Measurements from ENCODE around the gene ARHGEF37. TPM values are rescaled to one million over a fixed set of nuclear protein-coding genes. Genes with fewer than 3 reads are reported as not detected.
"Not testable (repeated sequence)": the region's sequence is repeated elsewhere in the genome, so short reads cannot be mapped to it uniquely, and the experiment has no call there.

The ARHGEF37 gene
- total RNA-seq, 1 donor from 2014 or later = 2.1 TPM

DNA sequence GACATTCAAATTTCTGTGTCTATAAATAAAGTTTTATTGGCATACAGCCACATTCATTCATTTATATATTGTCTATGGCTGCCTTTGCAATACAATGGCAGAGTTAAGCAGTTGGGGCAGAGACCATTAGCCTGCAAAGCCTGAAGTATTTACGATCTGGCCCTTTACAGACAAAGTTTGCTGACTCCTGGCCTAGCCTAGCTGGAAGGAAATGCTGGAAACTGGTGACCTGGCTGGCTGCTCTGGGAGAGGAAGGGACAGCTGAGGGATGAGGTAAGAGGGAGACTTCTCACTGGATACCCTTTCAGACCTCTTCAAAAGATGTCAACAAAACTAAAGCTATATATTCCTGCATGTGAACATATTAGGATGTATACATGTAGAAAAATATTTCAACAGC lies 82.8 kb downstream of the ARHGEF37 start:
- Histone ChIP-seq H3K9ac (ENCODE audit: low read depth in 1 of 3, low read length in 3 of 3) (peak overlapping the region in 1 of 3 donors; percentile 27), H3K27ac (ENCODE audit: low read depth, low read length) (peak overlapping the region; percentile 55), H3K4me1 (ENCODE audit: control insufficient read depth in 3 of 3, insufficient read depth in 3 of 3, low read length in 3 of 3) (peaks cover 21 to 34% (median 30%) of the 10 kb centered on the region in 3 donors), H3K36me3 (ENCODE audit: control insufficient read depth in 3 of 3, insufficient read depth in 3 of 3, low read length in 3 of 3) (no peaks in the 10 kb centered on the region), H3K4me3 (ENCODE audit: low read length in 3 of 3) (no peak overlapping the region), H3K9me3 (ENCODE audit: control insufficient read depth in 3 of 3, low read length in 3 of 3) (no peaks in the 10 kb centered on the region), H3K27me3 (ENCODE audit: control insufficient read depth in 3 of 3, insufficient read depth in 3 of 3, low read length in 3 of 3) (no peaks in the 10 kb centered on the region)

DNA sequence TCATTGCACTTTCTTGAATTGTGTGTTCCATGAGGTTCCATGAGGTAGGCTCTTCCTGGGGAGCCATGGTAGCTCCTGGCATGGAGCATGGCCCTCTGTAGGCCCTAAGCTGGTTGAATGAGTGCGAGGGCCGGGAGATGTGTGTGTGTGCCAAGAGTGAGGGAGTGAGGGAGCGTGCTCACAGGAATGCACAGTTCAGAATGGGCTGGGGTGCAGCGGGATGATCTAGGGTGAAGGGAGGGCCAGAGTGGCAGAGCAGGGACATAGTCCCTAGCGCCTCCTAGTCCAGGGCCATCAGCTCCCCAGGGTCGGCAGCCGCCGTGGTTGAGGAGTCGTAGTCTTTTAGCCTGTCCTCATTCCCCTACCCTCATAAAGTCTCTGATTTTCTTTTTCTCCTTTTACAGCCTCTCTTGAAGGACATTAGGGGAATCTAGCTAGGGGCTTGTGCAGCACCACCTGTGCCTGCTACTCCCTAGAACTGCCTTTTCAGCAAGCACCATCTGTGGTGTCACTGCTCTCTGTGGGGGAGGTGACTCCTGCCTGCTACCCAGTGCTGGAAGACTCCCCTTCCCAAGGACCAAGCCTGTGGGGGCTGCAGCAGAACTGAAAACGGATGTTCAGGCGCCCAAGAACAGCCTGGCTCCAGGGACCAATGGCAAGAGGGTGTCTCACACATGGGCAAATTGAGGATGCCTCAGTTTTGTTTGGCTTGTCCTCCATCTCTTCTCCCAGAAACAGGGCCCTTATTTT lies 83.5 kb downstream of the ARHGEF37 start:
- Histone ChIP-seq H3K9me3 (ENCODE audit: control insufficient read depth in 3 of 3, low read length in 3 of 3) (no peaks in the 10 kb centered on the region), H3K27ac (ENCODE audit: low read depth, low read length) (peak overlapping the region; percentile 55), H3K9ac (ENCODE audit: low read depth in 1 of 3, low read length in 3 of 3) (peak overlapping the region in 1 of 3 donors; percentile 4)

DNA sequence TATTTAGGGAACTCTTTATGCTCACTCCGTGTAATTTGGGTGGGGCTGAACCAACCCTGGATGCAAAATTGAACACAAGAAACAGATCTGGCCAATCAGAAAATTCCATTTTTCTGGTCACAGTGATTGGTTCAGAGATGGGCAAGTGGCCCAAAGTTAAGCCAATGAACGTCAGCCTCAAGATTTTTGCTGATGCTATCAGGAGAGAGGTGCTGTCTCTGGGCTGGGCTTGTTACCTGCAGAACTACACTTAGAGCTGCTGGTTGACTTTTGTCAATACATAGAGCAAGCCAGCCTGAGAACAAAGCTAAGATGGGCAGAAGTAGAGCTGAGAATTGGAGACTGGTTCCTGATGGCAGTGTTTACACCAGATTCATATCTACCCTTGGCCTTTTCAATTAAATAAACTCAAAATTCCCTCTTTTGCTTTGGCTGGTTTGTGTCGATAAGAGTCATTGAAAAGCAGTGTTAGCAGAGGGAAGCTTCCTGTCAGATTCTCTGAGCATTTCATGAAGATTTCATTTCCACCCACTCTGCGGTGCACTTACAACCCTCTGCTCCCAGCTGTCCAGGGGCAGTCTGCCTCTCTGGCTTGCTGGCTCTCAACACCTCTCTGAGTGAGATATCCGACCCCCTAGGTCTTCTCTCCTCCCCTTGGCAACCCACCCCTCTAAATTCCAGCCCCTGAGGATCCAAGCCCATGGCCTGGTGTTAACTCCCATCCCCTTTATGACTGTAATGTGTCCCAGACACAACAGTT lies 84.3 kb downstream of the ARHGEF37 start:
- no peak overlapping the region for H3K9ac ChIP-seq (ENCODE audit: low read depth in 1 of 3, low read length in 3 of 3)
- no peaks in the 10 kb centered on the region for H3K9me3 ChIP-seq (ENCODE audit: control insufficient read depth in 3 of 3, low read length in 3 of 3)
- peak overlapping the region; percentile 23 for H3K27ac ChIP-seq (ENCODE audit: low read depth, low read length)
- no peaks in the 10 kb centered on the region for H3K27me3 ChIP-seq (ENCODE audit: control insufficient read depth in 3 of 3, insufficient read depth in 3 of 3, low read length in 3 of 3)
- no peak overlapping the region for H3K4me3 ChIP-seq (ENCODE audit: low read length in 3 of 3)
- no peaks in the 10 kb centered on the region for H3K36me3 ChIP-seq (ENCODE audit: control insufficient read depth in 3 of 3, insufficient read depth in 3 of 3, low read length in 3 of 3)
- H3K4me1 ChIP-seq (ENCODE audit: control insufficient read depth in 3 of 3, insufficient read depth in 3 of 3, low read length in 3 of 3) = peaks cover 21 to 32% (median 29%) of the 10 kb centered on the region in 3 donors

More for the DNA sequence above, 83.5 kb downstream of the ARHGEF37 start:
- no peak overlapping the region for H3K4me3 ChIP-seq (ENCODE audit: low read length in 3 of 3)
- peaks cover 21 to 32% (median 29%) of the 10 kb centered on the region in 3 donors for H3K4me1 ChIP-seq (ENCODE audit: control insufficient read depth in 3 of 3, insufficient read depth in 3 of 3, low read length in 3 of 3)
- H3K36me3 ChIP-seq (ENCODE audit: control insufficient read depth in 3 of 3, insufficient read depth in 3 of 3, low read length in 3 of 3) = no peaks in the 10 kb centered on the region
- no peaks in the 10 kb centered on the region for H3K27me3 ChIP-seq (ENCODE audit: control insufficient read depth in 3 of 3, insufficient read depth in 3 of 3, low read length in 3 of 3)

DNA sequence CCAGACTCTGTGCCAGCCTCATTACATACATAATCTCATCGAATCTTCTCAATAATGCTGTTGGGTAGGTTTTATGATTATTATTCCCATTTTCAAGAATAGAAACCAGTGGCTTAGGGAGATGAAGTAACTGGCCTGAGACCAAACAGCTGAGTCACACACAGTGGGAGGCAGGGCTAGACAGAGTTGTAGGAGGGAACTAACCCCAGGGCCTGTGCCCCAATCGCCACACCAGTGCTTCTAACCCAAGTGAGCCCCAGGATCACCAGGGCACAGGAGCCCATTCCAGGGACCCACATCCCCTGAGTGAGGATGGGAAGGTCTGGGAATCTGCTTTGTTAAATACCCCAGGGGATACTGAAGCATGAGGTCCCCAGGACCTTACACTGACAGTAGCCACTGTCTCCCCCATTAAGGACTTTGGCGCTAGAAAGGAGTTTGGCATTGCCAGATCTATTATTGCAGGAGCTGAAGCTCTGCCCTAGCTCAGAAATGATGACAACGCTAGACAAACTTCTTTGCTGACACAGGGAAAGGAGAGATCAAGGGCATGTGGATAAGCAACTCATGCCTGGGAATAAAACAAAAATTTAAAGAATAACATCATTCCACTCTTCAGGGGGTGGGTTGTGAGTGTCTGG lies 85.0 kb downstream of the ARHGEF37 start:
- no peaks in the 10 kb centered on the region for H3K9me3 ChIP-seq (ENCODE audit: control insufficient read depth in 3 of 3, low read length in 3 of 3)
- H3K27ac ChIP-seq (ENCODE audit: low read depth, low read length) = peak overlapping the region; percentile 23
- peaks cover 21 to 32% (median 30%) of the 10 kb centered on the region in 3 donors for H3K4me1 ChIP-seq (ENCODE audit: control insufficient read depth in 3 of 3, insufficient read depth in 3 of 3, low read length in 3 of 3)

DNA sequence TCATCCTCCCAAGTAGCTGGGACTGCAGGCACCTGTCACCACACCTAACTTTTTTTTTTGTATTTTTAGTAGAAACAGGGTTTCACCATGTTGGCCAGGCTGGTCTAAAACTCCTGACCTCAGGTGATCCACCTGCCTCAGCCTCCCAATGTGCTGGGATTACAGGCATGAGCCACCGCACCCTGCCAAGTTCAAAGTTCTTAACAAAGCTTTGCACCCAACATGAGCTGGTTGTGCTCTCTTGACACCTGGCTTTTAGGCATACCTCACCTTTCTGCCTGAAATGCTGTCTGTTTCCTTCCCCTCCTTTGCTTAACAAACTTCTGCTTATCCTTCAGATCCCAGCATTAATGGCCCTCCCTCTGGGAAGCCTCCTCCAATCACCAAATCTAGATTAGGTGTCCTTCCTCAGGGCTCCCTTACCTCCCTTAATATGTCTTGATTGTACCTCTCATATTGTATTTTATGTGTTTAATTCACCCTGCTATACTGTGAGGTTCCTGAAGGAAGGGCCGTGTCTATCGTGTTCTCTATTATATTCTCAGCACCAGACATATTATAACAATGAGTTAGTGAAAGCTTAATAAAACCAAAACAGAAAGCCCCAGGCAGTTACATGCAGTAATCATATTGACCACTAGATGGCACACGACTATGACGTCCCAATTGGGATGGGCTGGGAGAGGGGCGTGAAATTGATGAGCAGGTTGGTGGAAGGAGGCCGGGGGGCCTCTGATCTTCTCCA lies 86.0 kb downstream of the ARHGEF37 start:
- Histone ChIP-seq H3K4me1 (ENCODE audit: control insufficient read depth in 3 of 3, insufficient read depth in 3 of 3, low read length in 3 of 3) (peaks cover 21 to 34% (median 32%) of the 10 kb centered on the region in 3 donors), H3K27ac (ENCODE audit: low read depth, low read length) (no peak overlapping the region)

More for the DNA sequence above, 85.0 kb downstream of the ARHGEF37 start:
- H3K27me3 ChIP-seq (ENCODE audit: control insufficient read depth in 3 of 3, insufficient read depth in 3 of 3, low read length in 3 of 3) = no peaks in the 10 kb centered on the region
- no peaks in the 10 kb centered on the region for H3K36me3 ChIP-seq (ENCODE audit: control insufficient read depth in 3 of 3, insufficient read depth in 3 of 3, low read length in 3 of 3)
- H3K4me3 ChIP-seq (ENCODE audit: low read length in 3 of 3) = no peak overlapping the region
- H3K9ac ChIP-seq (ENCODE audit: low read depth in 1 of 3, low read length in 3 of 3) = peak overlapping the region; percentile 33 to 45 (median 33)

DNA sequence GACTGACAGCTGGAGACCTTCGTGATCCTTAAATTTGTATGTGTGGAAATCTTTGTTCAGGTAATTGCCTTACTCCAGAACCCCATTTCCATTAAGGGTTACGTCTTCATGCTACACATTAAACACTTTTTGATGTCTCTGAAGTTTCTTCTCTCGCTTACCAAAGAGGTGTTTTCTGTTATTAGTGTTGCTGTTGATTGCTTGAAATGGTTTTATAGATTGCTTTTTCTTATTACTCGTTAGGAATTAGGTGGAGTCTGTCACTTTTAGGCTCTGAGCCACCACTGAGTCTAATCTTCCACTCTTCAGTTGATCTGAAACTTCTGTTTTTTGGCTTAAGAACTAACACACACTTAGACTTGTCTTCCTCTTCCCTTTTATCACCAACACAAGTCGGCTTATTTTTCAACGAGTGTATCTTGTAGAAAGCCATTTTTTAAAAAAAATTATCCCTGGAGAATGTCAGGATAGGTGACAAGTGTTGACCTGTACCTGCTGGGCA lies 86.6 kb downstream of the ARHGEF37 start:
- no peaks in the 10 kb centered on the region for H3K36me3 ChIP-seq (ENCODE audit: control insufficient read depth in 3 of 3, insufficient read depth in 3 of 3, low read length in 3 of 3)
- H3K4me3 ChIP-seq (ENCODE audit: low read length in 3 of 3) = no peak overlapping the region
- H3K27me3 ChIP-seq (ENCODE audit: control insufficient read depth in 3 of 3, insufficient read depth in 3 of 3, low read length in 3 of 3) = no peaks in the 10 kb centered on the region
- H3K4me1 ChIP-seq (ENCODE audit: control insufficient read depth in 3 of 3, insufficient read depth in 3 of 3, low read length in 3 of 3) = peaks cover 21 to 34% (median 32%) of the 10 kb centered on the region in 3 donors
- no peak overlapping the region for H3K27ac ChIP-seq (ENCODE audit: low read depth, low read length)
- no peak overlapping the region for H3K9ac ChIP-seq (ENCODE audit: low read depth in 1 of 3, low read length in 3 of 3)
- H3K9me3 ChIP-seq (ENCODE audit: control insufficient read depth in 3 of 3, low read length in 3 of 3) = no peaks in the 10 kb centered on the region

More for the DNA sequence above, 86.0 kb downstream of the ARHGEF37 start:
- Histone ChIP-seq H3K27me3 (ENCODE audit: control insufficient read depth in 3 of 3, insufficient read depth in 3 of 3, low read length in 3 of 3) (no peaks in the 10 kb centered on the region), H3K9ac (ENCODE audit: low read depth in 1 of 3, low read length in 3 of 3) (no peak overlapping the region), H3K4me3 (ENCODE audit: low read length in 3 of 3) (no peak overlapping the region), H3K9me3 (ENCODE audit: control insufficient read depth in 3 of 3, low read length in 3 of 3) (no peaks in the 10 kb centered on the region), H3K36me3 (ENCODE audit: control insufficient read depth in 3 of 3, insufficient read depth in 3 of 3, low read length in 3 of 3) (no peaks in the 10 kb centered on the region)

DNA sequence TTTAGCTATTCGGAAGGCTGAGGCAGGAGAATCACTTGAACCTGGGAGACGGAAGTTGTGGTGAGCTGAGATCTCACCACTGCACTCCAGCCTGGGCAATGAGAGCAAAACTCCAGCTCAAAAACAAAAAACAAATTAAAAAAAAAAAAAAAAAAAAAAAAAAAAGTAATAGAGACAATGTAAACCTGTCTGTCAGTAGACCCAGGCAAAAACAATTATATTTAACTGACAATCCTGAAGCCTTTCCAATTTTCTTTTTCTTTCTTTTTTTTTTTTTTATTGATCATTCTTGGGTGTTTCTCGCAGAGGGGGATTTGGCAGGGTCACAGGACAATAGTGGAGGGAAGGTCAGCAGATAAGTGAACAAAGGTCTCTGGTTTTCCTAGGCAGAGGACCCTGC lies 88.0 kb downstream of the ARHGEF37 start:
- H3K36me3 ChIP-seq (ENCODE audit: control insufficient read depth in 3 of 3, insufficient read depth in 3 of 3, low read length in 3 of 3); H3K4me3 ChIP-seq (ENCODE audit: low read length in 3 of 3); H3K9ac ChIP-seq (ENCODE audit: low read depth in 1 of 3, low read length in 3 of 3); H3K27me3 ChIP-seq (ENCODE audit: control insufficient read depth in 3 of 3, insufficient read depth in 3 of 3, low read length in 3 of 3); H3K9me3 ChIP-seq (ENCODE audit: control insufficient read depth in 3 of 3, low read length in 3 of 3); H3K27ac ChIP-seq (ENCODE audit: low read depth, low read length): not testable (repeated sequence)
- peaks cover 13 to 28% (median 27%) of the 10 kb centered on the region in 3 donors for H3K4me1 ChIP-seq (ENCODE audit: control insufficient read depth in 3 of 3, insufficient read depth in 3 of 3, low read length in 3 of 3)

DNA sequence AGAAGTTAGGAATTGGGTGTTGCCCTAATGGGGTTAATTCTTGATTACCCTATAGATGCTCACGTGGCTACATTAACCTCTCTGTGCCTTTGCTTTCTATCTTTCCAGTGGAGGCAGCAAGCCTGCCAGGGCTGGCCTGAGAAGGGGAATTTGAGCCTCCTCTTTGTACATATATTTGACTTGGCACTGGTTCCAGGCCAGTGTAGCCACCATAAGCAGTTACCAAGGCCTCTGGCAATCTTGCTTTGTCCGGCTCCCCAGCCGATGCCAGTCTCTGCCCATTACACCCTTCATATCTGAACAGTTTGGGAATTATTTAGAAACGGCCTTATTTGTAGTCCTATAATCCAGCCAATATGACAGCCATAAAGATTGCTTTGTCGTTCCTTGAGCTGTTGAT lies 90.2 kb downstream of the ARHGEF37 start:
- Histone ChIP-seq H3K9me3 (ENCODE audit: control insufficient read depth in 3 of 3, low read length in 3 of 3) (no peaks in the 10 kb centered on the region), H3K27me3 (ENCODE audit: control insufficient read depth in 3 of 3, insufficient read depth in 3 of 3, low read length in 3 of 3) (no peaks in the 10 kb centered on the region), H3K4me1 (ENCODE audit: control insufficient read depth in 3 of 3, insufficient read depth in 3 of 3, low read length in 3 of 3) (peaks cover 6 to 26% (median 17%) of the 10 kb centered on the region in 3 donors), H3K27ac (ENCODE audit: low read depth, low read length) (no peak overlapping the region), H3K9ac (ENCODE audit: low read depth in 1 of 3, low read length in 3 of 3) (no peak overlapping the region), H3K4me3 (ENCODE audit: low read length in 3 of 3) (no peak overlapping the region), H3K36me3 (ENCODE audit: control insufficient read depth in 3 of 3, insufficient read depth in 3 of 3, low read length in 3 of 3) (no peaks in the 10 kb centered on the region)

DNA sequence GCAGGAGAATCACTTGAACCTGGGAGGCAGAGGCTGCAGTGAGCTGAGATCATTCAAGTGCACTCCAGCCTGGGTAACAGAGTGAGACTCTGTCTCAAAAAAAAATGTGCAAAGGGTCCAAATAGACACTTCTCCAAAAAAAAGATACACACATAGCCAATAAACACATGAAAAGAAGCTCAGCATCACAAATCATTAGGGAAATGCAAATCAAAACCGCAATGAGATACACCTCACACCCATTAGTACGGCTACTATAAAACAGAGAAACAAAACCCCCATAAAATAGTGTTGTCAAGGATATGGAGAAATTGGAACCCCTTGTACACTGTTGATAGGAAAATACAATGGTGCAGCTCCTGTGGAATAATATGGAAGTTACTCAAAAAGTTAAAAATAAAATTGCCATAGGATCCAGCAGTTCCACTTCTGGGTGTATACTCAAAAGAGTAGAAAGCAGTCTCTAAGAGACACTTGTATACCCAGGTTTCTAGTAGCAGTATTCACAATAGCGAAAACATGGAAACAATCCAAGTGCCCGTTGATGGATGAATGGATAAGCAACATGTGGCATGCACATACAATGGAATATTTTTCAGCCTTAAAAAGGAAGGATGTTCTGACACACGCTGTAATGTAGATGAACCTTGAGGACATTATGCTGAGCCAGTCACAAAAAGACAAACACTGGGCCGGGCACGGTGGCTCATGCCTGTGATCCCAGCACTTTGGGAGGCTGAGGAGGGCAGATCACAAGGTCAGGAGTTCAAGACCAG lies 91.6 kb downstream of the ARHGEF37 start:
- Histone ChIP-seq H3K4me3 (ENCODE audit: low read length in 3 of 3) (no peak overlapping the region), H3K36me3 (ENCODE audit: control insufficient read depth in 3 of 3, insufficient read depth in 3 of 3, low read length in 3 of 3) (no peaks in the 10 kb centered on the region), H3K27me3 (ENCODE audit: control insufficient read depth in 3 of 3, insufficient read depth in 3 of 3, low read length in 3 of 3) (no peaks in the 10 kb centered on the region), H3K9ac (ENCODE audit: low read depth in 1 of 3, low read length in 3 of 3) (no peak overlapping the region), H3K9me3 (ENCODE audit: control insufficient read depth in 3 of 3, low read length in 3 of 3) (no peaks in the 10 kb centered on the region), H3K4me1 (ENCODE audit: control insufficient read depth in 3 of 3, insufficient read depth in 3 of 3, low read length in 3 of 3) (peaks cover 4 to 21% (median 14%) of the 10 kb centered on the region in 3 donors), H3K27ac (ENCODE audit: low read depth, low read length) (no peak overlapping the region)
